Cardiac septum (tissue), 1 donor: ENCODE measurements around the gene MRTFA. TPM values are rescaled to one million over a fixed set of nuclear protein-coding genes. Genes with fewer than 3 reads are reported as not detected.

Source experiments
- DNase-seq: peaks from one replicate; pipeline ENCODE4 v3.0.0-alpha.2; 2020; ENCODE audit warnings: low spot score
- intact Hi-C: fragments of 100-400 bp; cut with DNase I; formaldehyde crosslinking; loops from one replicate; pipeline ENCODE4 v1.14.0; 2022
- total RNA-seq: library from RNA; stranded (reverse); fragmentation: NEBNext Ultra II Directional; extraction: Animal tissue kit (Norgen Biotek cat#: 25700); gene quantifications from one replicate; pipeline ENCODE4 v1.2.1, GENCODE V29; 2021
- donor health status: DM: no; HTN: no; CAD: no.

MRTFA gene
- total RNA-seq, 1 donor from 2014 or later, result 24.3 TPM

DNA sequence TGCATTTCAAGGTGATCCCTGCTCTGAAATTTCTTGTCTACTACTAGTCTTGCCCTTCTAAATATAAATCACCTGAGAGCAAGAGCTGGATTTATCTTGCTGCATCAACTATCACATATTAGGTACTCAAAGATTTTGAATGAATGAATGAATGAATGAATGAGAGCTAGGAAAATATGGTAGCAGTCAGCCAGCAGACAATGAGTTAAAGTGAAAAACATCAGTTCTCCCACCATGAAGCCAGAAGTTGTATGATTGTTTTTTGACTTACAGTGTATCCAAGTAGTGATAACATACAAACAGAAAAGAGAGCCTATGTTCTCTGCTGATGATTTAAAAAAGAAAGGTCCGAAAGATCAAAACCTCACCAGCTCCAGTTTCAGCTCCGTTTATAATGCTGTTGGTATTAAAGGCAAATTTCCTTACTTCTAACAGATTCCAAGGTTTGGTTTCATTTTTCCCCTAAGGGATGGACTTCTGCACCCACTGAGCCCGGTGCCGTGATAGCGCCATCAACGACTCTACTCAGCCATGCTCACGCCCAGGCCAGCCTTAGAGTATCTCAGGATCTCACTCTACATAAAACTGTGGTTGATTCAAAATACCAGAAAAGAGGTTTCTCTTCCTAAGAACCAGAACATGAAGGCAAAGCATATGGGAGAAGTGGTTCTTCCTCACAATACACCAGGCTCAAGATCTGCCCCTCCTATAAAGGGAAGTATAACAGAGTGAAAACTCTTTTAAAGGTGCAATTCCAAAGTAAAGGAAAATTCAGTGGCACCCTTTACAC, 174.1 kb downstream of the MRTFA start:
- intact Hi-C loops, result no loop called here
- DNase-seq, result no peak

DNA sequence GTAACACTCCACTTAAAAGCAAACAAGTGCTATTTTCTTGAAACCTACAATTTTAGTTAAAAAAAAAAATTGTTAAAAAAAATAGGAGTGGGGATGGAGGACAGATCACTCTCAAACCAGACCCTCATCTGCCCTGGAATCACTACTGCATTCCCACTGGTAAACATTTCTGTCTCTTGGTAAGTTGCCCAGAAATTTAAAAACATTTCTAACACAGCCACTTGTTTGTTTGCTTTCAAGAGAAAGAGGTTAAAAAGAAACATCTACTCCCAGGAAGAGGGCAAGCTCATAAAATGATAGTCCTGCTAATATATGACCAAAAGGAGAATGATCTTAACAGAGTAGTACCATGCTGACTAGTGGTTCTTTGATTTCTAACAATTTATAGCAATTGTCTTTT, 182.8 kb downstream of the MRTFA start:
- no peak for DNase-seq
- intact Hi-C loops, result no loop called here

DNA sequence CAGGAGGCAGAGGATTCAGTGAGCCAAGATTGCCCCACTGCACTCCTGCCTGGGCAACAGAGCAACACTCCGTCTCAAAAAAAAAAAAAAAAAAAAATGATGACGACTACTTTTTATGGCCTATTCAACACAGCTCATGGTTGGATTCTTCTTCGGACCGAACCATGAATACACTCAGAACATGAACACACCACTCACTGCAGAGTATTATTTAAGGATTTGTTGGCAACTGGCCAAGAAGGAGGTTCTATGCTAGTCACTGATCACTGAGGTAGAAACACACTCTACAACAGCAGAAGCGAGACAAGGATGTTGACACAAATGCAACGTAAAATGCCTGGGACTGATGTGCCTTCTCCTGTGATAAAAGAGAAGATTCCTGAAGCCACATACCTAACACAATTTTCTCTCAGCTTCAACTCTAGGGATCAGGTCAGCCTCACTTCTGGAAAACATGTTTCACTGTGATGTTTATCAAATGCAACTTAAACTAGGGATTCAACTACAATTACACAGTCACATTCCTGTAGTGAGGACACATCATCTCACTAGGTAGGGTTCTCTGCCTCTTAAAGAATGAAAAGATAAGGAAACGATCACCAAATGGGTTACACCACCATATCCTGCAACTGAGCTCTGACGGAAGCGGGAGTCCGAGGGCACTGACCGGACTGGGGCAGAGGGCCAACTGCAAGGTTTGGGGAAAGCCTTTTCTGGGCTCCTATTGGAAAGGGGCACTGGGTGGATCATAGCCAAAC, 183.6 kb downstream of the MRTFA start:
- no peak for DNase-seq
- intact Hi-C loops, result no loop called here

DNA sequence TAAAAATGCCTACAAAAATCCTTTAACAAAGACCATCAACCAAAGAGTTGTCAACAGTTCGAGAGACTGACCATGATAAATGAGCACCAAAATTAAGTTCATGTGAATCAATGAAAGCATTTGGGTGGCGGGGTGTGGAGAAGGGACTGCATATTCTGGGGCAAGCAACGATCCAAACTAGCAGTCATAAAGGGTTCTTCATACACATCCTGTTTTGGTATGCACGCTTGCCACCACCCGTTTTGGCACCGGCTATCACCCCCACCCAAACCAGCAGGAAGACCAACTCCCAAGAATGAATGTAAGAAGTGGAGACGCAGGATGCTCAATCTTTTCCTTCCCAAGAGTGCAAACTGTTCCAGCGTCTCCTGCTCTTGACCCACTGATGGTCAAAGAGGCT, 185.3 kb downstream of the MRTFA start:
- no peak for DNase-seq
- intact Hi-C loops, result no loop called here

DNA sequence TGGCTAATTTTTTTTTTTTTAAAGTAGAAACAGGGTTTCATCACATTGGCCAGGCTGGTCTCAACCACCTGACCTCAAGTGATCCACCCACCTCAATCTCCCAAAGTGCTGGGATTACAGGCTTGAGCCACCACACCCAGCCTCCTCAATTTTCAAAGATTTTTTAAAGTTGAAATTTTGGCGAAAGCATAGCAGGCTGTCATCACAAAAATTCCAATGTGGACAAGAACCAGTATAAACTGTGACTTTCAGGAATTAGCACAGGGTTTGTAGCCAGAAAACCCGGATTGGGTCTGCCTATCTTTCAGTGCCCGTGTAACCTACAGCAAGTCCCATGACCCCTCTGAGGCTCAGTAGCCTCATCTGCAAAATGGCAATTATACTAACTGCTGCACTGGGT, 185.9 kb downstream of the MRTFA start:
- intact Hi-C loops, result no loop called here
- no peak for DNase-seq

DNA sequence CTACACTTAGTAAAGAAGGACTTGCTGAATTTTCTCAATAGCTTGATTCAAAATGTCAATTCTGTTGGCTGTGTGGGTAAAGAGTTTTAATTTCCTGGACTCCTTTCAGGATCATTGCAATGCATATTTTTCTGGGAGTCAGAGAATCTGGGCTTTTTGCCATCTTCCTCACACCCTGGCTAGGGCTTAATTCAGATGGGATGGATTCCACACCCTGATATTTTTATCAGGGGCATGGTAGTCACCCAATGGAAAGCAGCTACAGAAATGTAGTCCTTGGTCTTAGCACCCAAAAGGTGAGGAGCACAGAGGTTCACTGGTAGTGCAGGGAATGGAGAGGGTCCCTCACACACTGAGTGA, 186.9 kb downstream of the MRTFA start:
- intact Hi-C loops, result no loop called here
- no peak for DNase-seq

DNA sequence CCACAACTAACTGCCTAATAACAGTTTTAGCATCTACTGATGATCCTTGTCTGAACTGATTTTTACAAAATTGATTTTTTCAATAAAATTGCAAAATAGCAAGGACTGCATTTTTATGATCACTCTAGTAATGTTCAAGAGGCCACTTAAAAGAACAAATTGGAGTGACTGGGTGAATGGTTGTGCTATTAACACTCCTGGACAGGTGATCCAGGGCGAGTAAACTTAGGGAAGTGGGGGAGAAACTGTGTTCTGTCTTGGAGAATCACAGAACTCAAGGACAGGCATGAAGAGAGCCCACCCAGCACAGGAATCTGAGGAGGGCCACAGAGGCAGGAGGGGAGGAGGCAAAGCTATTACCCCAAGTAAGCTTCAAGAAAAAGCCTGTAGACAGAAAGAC, 190.3 kb downstream of the MRTFA start:
- intact Hi-C loops, result no loop called here

DNA sequence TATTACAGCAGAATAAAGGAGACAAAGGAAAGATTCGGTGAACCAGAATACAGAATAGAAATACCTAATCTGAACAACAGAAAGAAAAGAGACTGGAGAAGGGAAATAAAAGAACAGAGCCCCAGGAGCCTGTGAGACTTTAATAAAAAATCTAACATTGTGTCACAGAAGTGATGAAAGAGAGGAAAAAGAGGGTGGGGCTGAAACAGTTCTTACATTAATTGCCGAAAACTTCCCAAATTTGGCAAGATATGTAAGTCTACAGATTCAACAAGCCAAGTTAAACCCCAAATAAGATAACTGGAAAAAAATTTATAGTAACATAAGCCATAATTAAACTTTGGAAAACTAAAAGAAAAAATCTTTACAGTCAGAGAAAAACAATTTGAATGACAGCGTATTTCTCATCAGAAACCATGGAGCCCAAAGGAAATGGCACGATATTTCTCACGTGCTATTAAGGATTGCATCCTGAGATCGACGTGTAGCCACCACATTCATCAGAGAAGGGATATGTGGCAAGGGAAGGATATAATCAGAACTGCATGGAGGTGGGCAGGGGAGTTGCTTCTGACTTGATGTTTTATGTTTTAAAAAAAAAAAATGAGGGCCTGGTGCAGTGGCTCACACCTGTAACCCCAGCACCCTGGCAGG, 192.2 kb downstream of the MRTFA start:
- intact Hi-C loops, result no loop called here
- DNase-seq, result no peak

More for the DNA sequence above, 190.3 kb downstream of the MRTFA start:
- no peak for DNase-seq

DNA sequence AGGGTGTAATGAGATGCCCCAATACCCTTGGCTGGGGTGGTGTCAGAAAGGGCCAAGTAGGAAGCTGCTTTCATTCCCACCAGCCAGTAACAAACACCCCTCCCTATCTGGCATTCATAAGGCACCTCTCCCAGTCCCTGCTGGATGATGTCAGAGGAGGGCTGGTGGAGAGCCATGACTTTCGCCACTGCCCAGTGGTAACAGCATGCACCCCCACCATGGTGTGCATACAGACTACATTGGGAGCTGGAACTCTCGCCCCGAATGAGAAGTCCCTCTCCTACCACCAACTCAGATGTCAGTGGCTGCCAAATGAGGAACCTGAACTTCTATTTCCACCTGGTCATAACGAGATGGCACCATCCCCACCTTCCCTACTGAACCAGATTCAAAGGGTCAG, 192.8 kb downstream of the MRTFA start:
- no peak for DNase-seq
- intact Hi-C loops, result no loop called here

DNA sequence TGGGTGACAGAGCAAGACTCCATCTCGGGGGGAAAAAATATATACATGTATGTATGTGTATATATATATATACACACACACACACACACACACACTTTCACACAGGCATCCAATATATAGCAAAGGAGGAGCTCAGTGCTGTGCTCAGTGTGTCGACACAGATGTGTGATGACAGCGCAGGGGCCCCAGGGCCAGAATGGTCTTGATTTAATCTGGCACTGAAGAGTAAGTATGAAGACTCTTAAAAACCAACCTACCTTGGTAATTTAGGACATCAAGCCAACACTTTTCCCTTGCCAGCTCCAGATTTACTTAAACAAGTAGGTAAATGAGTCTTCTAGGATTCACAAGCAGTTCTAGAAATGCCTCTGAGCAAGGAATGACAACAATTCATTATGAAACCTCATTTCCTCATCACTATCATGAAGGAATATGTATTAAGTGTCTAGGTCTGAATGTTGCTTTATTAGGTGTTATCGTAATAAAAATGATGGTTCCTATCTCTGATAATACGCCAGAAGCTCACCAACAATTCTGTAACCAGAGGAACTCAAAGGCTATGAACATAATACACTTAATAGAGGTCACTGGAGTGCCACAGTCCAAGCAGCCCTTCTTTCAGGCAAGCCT, 194.6 kb downstream of the MRTFA start:
- DNase-seq, result no peak
- intact Hi-C loops, result no loop called here

DNA sequence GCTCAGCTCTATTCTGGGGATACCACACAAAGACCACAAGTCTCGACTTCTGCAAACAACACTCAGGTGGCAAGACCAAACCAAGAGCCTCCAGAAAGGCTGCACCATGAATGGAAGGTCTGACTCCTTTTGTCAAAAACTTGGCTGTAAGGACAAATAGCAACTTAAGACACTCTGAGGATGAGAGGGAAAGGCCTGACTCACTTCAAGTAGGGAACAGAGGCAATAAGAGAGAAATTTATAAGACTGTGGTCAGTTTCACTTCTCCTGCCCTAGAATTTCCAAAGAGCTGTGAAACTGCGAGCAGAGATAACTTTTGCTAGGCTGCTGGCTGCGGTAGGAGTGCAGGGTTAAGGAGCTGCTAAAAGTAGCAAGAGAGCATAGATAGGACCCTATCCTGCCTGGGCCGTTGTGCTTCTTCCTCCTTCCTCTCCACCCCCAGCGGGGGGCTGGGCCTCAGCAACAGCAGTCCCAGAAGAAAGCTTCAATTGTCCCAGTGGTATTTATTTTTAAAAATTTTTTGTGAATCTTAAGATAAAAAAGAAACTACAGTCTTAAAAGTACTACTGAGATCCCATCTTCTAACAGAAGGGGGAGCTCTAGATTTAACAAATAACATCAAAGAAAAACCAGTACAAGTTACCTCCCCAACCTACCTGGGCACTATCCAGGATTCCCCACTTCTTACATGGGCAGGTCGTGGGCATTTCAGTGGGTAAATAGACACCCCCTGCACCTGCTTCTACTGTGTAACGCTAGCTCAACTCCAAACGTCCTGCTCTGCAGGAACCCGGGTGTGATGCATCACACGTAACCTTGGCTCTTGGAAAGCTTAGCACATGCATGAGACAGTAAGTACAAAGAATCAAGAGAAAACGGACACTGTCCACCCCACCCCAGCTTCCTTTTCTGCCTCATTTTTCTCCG, 199.8 kb downstream of the MRTFA start:
- DNase-seq, result no peak

DNA sequence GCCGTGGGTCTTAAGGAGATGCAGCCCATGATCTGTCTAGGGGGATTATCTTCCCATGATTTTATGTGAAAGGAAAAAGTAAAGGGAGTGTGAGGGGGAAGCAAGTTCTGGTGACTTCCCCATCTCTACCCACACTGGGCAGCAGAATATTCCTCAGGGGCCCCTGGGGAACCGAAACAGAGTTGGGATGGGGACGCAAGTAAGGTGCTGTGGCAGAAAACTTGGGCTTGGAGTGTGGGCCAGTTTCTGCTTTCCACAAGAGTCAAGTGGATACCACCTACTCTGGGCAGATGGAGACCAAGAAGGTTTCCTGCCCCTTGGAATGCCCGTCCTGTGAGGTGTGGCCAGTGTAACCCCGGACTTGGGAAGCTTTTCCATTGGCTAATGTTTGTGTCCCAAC, 201.8 kb downstream of the MRTFA start:
- intact Hi-C loops, result loop anchor here (5.0 to 10.0 kb wide), 3 partner anchors 53 to 323 kb away; no protein-coding TSS in a partner anchor
- no peak for DNase-seq

More for the DNA sequence above, 199.8 kb downstream of the MRTFA start:
- intact Hi-C loops, result loop anchor here (1.0 to 10.0 kb wide), 4 partner anchors 51 to 321 kb away; no protein-coding TSS in a partner anchor

DNA sequence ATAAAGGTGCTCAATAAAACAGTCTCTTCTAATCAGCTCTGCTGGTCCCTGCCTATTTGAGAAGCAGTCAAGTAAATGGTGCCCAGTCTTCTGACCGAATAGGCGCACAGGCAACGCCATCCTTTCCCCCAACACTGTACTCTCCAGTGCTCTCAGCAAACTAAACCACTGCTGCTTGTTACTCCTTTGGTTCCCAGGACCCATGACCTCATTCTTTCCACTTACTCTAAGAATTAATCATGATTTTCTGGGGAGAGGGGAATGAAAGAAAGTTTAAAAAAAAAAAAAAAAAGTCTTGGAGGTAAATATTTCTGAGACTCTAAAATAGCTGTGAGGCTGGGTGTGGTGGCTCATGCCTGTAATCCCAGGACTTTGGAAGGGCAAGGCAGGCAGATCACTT, 202.4 kb downstream of the MRTFA start:
- intact Hi-C loops, result loop anchor here (10.0 kb wide), 1 partner anchor 121 kb away; no protein-coding TSS in a partner anchor
- DNase-seq, result no peak

DNA sequence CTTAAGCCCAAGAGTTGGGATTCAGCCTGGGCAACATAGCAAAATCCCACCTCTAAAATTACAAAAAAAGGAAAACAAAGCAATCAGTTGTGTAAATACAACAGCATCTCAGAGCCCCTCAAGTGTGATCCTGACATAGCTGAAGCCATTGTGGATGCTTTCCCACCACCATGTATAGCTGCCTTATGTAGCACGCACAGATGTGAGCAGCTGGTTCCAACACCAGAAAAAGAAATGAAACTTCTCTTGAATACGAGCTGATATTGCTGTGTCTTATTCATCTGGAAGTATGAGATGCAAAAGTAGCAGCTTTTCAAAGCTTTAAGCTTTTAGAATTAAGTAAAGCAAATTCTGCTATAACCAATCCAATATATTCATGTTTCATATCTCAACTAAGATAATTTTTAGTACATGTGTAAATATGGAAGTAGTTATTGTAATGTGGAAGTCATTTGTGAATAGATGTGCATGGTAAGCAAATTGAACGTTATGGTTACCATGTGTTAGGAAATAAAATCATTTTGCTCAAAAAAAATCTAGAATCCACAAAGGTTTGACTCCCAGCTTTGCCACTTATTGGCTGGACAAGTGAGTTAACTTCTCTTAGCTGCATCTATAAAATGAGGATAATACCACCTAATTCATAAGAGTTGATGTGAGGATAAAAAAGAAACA, 203.0 kb downstream of the MRTFA start:
- DNase-seq, result no peak
- intact Hi-C loops, result loop anchor here (10.0 kb wide), 1 partner anchor 121 kb away; no protein-coding TSS in a partner anchor

DNA sequence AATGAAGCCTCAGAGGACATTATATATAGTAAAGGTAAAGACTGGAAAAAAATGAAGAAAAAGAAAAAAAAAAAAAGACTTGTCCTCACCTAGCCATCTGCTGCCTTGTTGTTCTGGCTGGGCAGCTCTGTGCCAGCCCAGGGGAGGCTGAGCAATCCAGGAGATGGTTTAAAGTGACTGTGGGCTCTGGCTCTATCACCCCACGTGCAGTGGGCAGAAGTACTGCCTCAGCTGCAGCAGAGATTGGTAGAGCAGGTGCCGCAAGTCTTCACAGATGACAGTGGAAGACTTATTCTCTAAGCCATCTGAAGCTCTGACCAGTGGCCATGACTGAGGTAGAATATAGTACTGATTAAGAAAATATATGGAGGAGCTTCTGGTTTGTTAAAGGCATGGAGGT, 203.9 kb downstream of the MRTFA start:
- intact Hi-C loops, result loop anchor here (10.0 kb wide), 1 partner anchor 122 kb away; no protein-coding TSS in a partner anchor
- no peak for DNase-seq

DNA sequence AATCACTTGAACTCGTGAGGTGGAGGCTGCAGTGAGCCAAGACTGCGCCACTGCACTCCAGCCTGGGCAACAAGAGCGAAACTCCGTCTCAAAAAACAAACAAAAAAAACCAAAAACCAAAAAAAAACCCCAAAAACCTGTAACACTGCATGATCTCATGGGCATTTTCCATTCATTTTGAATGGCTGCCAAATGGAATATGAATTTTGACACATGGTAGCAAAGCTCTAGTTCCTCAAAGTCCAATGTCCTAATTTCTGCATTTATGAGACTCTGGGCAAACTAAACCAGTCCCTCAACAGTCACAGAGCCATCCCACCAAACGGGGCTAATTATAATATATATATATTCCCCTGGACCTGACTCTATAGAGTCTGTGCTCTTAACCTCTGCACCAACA, 204.4 kb downstream of the MRTFA start:
- intact Hi-C loops, result loop anchor here (10.0 kb wide), 1 partner anchor 123 kb away; no protein-coding TSS in a partner anchor
- DNase-seq, result no peak

DNA sequence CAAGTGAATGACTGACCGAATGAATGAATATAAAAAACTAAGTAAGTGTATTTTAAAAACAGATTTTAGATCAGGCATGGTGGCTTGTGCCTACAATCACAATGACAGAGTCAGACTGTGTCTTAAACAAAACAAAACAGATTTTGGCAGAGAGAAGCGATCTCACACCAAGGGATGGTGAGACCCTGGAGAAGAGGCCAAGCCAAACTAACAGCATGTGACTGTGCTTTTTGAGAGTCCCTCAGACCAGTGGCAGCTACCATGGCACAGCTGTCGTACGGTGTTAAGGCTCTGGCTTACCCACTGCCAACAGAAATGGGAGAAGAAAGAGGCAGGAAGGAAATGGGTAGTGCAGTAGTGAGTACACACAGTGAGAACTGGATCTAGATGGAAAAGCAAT, 205.5 kb downstream of the MRTFA start:
- intact Hi-C loops, result loop anchor here (10.0 kb wide), 1 partner anchor 124 kb away; no protein-coding TSS in a partner anchor
- no peak for DNase-seq

DNA sequence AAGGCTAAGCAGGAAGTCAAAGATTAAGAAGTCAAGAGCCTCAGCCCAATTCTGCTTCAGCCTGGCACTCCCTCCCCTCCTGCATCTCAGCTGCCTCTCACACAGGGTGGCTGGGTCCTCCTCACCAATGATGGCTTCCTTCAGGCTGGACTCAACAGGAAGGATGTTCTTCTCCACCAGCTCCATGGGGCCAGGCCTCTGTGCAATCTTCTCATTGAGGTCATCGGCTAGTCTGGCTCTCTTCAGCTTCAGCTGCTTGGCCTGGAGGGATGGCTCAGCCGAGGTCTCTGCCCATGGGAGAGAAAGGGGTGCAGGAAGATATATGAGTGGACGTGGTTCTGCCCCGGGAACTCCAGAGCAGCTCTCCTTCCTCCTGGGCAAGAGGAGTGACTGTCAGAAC, 207.0 kb downstream of the MRTFA start:
- intact Hi-C loops, result no loop called here
- DNase-seq, result no peak
